GM12875 (cell line): ENCODE data around the gene ZNF521.

ENCODE experiments used
- H3K4me3 ChIP-seq: one replicate; pipeline ENCODE4 v1.5.1; 2011; ENCODE audit warnings: low read depth, low read length, control low read depth
- TF ChIP-seq, protein P1 (sequence below): IDR thresholded peaks from 2 replicates; pipeline ENCODE4 v1.5.1; 2011; ENCODE audit warnings: low read depth, mild to moderate bottlenecking, control low read depth, inconsistent platforms, low read length, moderate library complexity, borderline replicate concordance; ENCODE audit not compliant: insufficient read depth

Gene ZNF521

DNA sequence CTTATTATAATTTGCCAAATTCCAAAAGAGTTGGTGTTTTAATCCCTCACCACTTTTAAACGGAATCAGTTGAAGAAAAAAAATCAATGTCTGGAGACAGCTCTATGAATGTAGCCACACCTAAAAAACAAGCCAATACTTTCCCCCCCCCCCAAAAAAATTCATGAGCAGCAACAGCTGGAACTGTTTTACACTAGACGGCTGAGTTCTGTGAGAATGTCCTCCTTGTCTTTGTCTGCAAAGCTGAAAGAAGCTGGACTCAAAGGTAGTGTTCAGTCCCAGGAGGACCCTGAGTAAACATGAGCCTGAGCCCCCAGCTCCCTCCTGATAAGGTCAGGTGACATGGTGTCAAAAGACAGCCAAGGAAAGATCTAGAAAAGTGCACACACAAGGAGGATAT is 68.2 kb downstream of the ZNF521 start:
- H3K4me3 ChIP-seq: no peak overlapping the region
- TF ChIP-seq, protein P1, sequence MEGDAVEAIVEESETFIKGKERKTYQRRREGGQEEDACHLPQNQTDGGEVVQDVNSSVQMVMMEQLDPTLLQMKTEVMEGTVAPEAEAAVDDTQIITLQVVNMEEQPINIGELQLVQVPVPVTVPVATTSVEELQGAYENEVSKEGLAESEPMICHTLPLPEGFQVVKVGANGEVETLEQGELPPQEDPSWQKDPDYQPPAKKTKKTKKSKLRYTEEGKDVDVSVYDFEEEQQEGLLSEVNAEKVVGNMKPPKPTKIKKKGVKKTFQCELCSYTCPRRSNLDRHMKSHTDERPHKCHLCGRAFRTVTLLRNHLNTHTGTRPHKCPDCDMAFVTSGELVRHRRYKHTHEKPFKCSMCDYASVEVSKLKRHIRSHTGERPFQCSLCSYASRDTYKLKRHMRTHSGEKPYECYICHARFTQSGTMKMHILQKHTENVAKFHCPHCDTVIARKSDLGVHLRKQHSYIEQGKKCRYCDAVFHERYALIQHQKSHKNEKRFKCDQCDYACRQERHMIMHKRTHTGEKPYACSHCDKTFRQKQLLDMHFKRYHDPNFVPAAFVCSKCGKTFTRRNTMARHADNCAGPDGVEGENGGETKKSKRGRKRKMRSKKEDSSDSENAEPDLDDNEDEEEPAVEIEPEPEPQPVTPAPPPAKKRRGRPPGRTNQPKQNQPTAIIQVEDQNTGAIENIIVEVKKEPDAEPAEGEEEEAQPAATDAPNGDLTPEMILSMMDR: no peak

DNA sequence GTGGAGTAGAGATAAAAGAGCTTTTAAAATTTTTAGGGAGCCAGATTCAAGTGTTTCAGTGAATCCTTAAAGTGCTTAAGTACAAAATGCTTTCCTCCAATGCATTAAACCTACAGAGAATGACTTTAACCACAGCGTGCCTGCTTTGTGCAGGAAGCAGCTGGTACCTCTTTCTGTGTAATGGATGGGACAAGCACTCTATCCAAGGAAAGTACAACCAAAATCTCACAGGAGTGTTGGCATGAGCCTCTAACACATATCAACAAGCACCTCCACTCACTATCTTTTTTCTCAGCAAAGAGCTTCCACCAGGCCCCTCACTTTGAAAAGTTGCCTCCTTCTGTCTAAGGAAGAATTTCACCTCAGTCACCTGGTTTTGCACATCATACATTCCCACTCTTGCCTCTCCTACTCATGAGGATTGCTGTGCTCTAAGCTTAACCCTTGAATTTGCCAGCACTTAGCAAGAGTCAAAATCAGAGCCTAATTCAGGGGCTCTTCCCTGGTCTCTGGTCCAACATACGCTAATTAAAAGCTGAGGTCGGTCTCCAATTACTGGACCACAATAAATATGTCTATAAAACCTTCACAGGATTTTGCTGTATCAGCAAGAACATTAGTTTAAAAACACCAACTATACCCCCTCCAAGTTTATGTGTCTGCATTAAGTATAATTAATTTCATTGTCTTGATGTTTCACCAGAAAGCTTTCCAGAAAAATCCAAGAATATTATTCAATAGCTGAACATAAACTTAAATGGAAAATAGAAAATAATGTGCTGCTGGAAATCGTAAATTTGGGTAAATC is 68.9 kb downstream of the ZNF521 start:
- no peak overlapping the region for H3K4me3 ChIP-seq
- TF ChIP-seq, protein P1: no peak

DNA sequence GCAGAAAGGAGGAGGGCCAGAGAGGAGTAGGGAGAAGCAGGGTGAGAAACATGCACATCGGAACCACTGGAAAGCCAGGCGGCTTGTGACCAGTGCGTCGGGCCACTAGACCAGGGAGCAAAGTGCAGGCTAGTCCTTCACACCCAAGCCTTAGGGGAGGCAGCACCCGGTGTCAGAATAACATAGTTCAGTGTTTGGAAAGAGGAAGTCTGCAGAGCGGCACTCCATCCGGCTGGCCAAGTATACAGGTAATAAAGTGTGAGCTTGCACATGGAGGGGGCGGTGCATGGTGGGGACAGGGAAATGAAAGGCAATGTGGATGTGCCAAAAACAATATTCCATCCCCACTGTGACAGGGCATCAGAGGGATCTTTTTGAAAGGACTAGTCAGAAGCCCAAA is 69.7 kb downstream of the ZNF521 start:
- H3K4me3 ChIP-seq: no peak overlapping the region
- TF ChIP-seq, protein P1: no peak

DNA sequence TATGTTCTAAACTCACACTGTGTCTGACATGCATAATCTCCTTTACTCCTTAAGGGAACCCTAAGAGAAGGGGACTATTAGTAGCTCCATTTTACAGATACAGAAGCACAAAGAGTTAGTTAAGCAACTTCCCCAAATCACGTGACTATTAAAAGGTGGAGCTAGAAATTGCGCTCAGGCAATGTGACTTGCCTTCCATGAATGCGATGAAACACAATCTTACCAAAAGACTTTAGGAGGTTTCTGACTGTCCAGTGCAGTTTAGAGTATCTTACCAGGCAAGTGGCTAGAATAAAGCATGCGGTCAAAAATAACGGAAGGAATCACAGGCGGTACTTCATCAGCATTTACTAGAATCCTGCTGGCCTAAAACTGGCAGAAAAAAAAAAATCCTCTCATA is 70.4 kb downstream of the ZNF521 start:
- TF ChIP-seq, protein P1: no peak
- H3K4me3 ChIP-seq: no peak overlapping the region

DNA sequence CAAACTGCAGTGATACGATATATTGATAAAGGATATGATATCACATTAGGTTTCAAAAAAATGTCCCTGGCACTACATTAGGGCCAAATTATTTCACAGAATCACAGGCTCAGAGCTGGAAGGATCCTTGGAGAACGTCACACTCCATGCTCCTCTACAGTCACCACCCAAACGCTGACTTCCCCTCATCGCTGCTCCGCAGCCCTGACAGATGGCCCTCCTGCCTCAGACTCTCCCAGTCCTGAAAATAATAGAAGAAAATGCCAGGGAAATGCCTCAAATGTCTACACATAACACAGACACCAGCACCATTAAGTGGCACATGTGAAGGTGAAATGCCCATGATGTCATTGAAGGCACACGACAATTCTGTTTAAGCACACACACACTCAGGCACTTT is 72.0 kb downstream of the ZNF521 start:
- no peak overlapping the region for H3K4me3 ChIP-seq
- TF ChIP-seq, protein P1: no peak

DNA sequence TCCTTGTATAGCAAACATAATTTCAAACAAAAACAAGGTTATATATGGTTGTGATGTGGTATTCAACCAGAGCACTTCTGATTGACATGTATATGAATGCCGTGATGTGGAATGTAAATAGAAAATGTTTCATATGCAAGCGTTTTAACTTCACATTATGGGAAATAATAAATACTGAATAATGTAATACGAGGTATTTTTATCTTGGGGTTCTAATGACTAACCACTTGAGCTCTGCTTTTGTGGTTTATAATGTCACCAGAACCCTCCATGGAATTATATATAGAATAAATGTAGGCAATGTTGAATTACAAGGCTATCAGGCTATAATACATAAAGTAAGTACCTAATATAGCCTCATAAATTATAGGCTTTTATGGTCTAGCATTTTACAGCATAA is 72.4 kb downstream of the ZNF521 start:
- H3K4me3 ChIP-seq: no peak overlapping the region
- TF ChIP-seq, protein P1: no peak

DNA sequence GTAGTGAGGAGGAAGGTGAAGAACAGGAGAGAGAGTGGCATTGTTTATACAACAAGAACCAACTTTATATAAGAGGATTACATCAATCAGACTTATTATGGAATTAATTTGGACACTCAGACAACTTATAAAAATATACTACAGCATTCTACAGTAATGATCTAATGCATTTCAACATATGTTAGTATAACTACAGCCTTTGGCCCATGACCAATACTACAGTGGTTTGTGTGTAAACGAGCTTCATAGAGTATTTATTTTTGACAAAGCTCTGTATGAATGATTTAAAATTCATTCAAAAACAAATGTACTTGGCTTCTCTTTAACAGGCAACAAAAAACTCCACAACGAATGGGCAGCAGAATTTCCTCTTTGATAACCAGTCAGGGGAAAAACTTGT is 72.8 kb downstream of the ZNF521 start:
- TF ChIP-seq, protein P1: no peak
- H3K4me3 ChIP-seq: no peak overlapping the region
